ENCODE measurements around the gene CCBE1. TPM values are rescaled to one million over a fixed set of nuclear protein-coding genes. Genes with fewer than 3 reads are reported as not detected.

Gene CCBE1
- total and polyA plus RNA-seq, 2 donors = 0.33 to 0.62 TPM

- WGBS = 91% methylated on average over 4 of the region's 4 CpGs
- DNase-seq (ENCODE audit: low read depth in 6 of 9, low spot score in 9 of 9) = no peak
- Histone ChIP-seq H3K4me1 (ENCODE audit: control insufficient read depth in 2 of 2, insufficient read depth in 2 of 2, low read length in 2 of 2) (no peaks in the 10 kb centered on the region), H3K27ac (ENCODE audit: low read depth in 1 of 2, low read length in 1 of 2) (no peak overlapping the region), H3K27me3 (ENCODE audit: control insufficient read depth in 2 of 2, insufficient read depth in 1 of 2, low read length in 1 of 2) (no peaks in the 10 kb centered on the region), H3K4me3 (ENCODE audit: low read length in 2 of 2) (no peak overlapping the region), H3K36me3 (ENCODE audit: control insufficient read depth in 2 of 2, insufficient read depth in 2 of 2, low read length in 1 of 2) (no peaks in the 10 kb centered on the region), H3K9me3 (ENCODE audit: control insufficient read depth in 2 of 2, insufficient read depth in 1 of 2, low read length in 1 of 2) (no peaks in the 10 kb centered on the region)
Observed at GRCh38 chr18:59385191-59385590, 312.0 kb downstream of the CCBE1 start.

- no peak overlapping the region for H3K4me3 ChIP-seq (ENCODE audit: low read length in 2 of 2)
- H3K27ac ChIP-seq (ENCODE audit: low read depth in 1 of 2, low read length in 1 of 2) = no peak overlapping the region
- DNase-seq (ENCODE audit: low read depth in 6 of 9, low spot score in 9 of 9) = no peak
- H3K36me3 ChIP-seq (ENCODE audit: control insufficient read depth in 2 of 2, insufficient read depth in 2 of 2, low read length in 1 of 2) = no peaks in the 10 kb centered on the region
- WGBS = 84% methylated on average over 6 of the region's 6 CpGs
- no peaks in the 10 kb centered on the region for H3K9me3 ChIP-seq (ENCODE audit: control insufficient read depth in 2 of 2, insufficient read depth in 1 of 2, low read length in 1 of 2)
- no peaks in the 10 kb centered on the region for H3K4me1 ChIP-seq (ENCODE audit: control insufficient read depth in 2 of 2, insufficient read depth in 2 of 2, low read length in 2 of 2)
- no peaks in the 10 kb centered on the region for H3K27me3 ChIP-seq (ENCODE audit: control insufficient read depth in 2 of 2, insufficient read depth in 1 of 2, low read length in 1 of 2)
Observed at GRCh38 chr18:59383851-59384250, 313.4 kb downstream of the CCBE1 start.

GRCh38 chr18:59382383-59382782 is 314.8 kb downstream of the CCBE1 start:
- Histone ChIP-seq H3K4me1 (ENCODE audit: control insufficient read depth in 2 of 2, insufficient read depth in 2 of 2, low read length in 2 of 2) (no peaks in the 10 kb centered on the region), H3K4me3 (ENCODE audit: low read length in 2 of 2) (no peak overlapping the region), H3K36me3 (ENCODE audit: control insufficient read depth in 2 of 2, insufficient read depth in 2 of 2, low read length in 1 of 2) (no peaks in the 10 kb centered on the region), H3K9me3 (ENCODE audit: control insufficient read depth in 2 of 2, insufficient read depth in 1 of 2, low read length in 1 of 2) (no peaks in the 10 kb centered on the region), H3K27ac (ENCODE audit: low read depth in 1 of 2, low read length in 1 of 2) (no peak overlapping the region), H3K27me3 (ENCODE audit: control insufficient read depth in 2 of 2, insufficient read depth in 1 of 2, low read length in 1 of 2) (no peaks in the 10 kb centered on the region)
- 96% methylated on average over 7 of the region's 7 CpGs for WGBS
- no peak for DNase-seq (ENCODE audit: low read depth in 6 of 9, low spot score in 9 of 9)

GRCh38 chr18:59381949-59382348 is 315.3 kb downstream of the CCBE1 start:
- no peak overlapping the region for H3K4me3 ChIP-seq (ENCODE audit: low read length in 2 of 2)
- DNase-seq (ENCODE audit: low read depth in 6 of 9, low spot score in 9 of 9) = no peak
- H3K36me3 ChIP-seq (ENCODE audit: control insufficient read depth in 2 of 2, insufficient read depth in 2 of 2, low read length in 1 of 2) = no peaks in the 10 kb centered on the region
- H3K4me1 ChIP-seq (ENCODE audit: control insufficient read depth in 2 of 2, insufficient read depth in 2 of 2, low read length in 2 of 2) = no peaks in the 10 kb centered on the region
- H3K27me3 ChIP-seq (ENCODE audit: control insufficient read depth in 2 of 2, insufficient read depth in 1 of 2, low read length in 1 of 2) = peaks cover 0 to 2% of the 10 kb centered on the region in 2 donors
- no peak overlapping the region for H3K27ac ChIP-seq (ENCODE audit: low read depth in 1 of 2, low read length in 1 of 2)
- H3K9me3 ChIP-seq (ENCODE audit: control insufficient read depth in 2 of 2, insufficient read depth in 1 of 2, low read length in 1 of 2) = no peaks in the 10 kb centered on the region
- 91% methylated on average over 6 of the region's 6 CpGs for WGBS

Other genes starting within 250 kb of the CCBE1 start
- 14.5 TPM for gene PMAIP1, start 202.6 kb upstream of the CCBE1 start, total RNA-seq
- 20.0 TPM for gene PMAIP1, start 202.6 kb upstream of the CCBE1 start, polyA plus RNA-seq